AG09309 (cell line): ENCODE measurements around the gene FGFR2.

Source experiments
- DNase-seq: peaks from one replicate; pipeline ENCODE4 v3.0.0-alpha.2; 2010; ENCODE audit warnings: low read depth
- H3K4me3 ChIP-seq: 2 replicates; pipeline ENCODE4 v1.5.1; 2011; ENCODE audit warnings: mild to moderate bottlenecking, low read depth, low read length, moderate library complexity; ENCODE audit not compliant: control insufficient read depth
- CTCF ChIP-seq: IDR thresholded peaks from 2 replicates; pipeline ENCODE4 v1.5.1; 2011; ENCODE audit warnings: mild to moderate bottlenecking, low read depth, low read length, inconsistent platforms; ENCODE audit not compliant: insufficient read depth, control insufficient read depth; ENCODE audit errors: missing control alignments

The FGFR2 gene

GRCh38 chr10:121457729-121458128 lies 140.5 kb downstream of the FGFR2 start:
- no peak for TF ChIP-seq CTCF
- no peak overlapping the region for H3K4me3 ChIP-seq
- DNase-seq = no peak

- DNase-seq = no peak
- TF ChIP-seq CTCF = no peak
- H3K4me3 ChIP-seq = no peak overlapping the region
These were observed 142.9 kb downstream of the FGFR2 start for GRCh38 chr10:121455377-121455776.

GRCh38 chr10:121454781-121455180 lies 143.5 kb downstream of the FGFR2 start:
- no peak for DNase-seq
- H3K4me3 ChIP-seq = no peak overlapping the region
- no peak for TF ChIP-seq CTCF

GRCh38 chr10:121453160-121453559 lies 145.1 kb downstream of the FGFR2 start:
- no peak for DNase-seq
- no peak overlapping the region for H3K4me3 ChIP-seq
- TF ChIP-seq CTCF = no peak

GRCh38 chr10:121452581-121452980 lies 145.7 kb downstream of the FGFR2 start:
- DNase-seq = no peak

GRCh38 chr10:121450247-121450646 lies 148.0 kb downstream of the FGFR2 start:
- no peak overlapping the region for H3K4me3 ChIP-seq
- DNase-seq = no peak
- no peak for TF ChIP-seq CTCF

More at GRCh38 chr10:121452581-121452980, 145.7 kb downstream of the FGFR2 start:
- TF ChIP-seq CTCF = no peak
- no peak overlapping the region for H3K4me3 ChIP-seq

- no peak overlapping the region for H3K4me3 ChIP-seq
- TF ChIP-seq CTCF = no peak
- DNase-seq = no peak
These were observed 148.7 kb downstream of the FGFR2 start for GRCh38 chr10:121449482-121449924.
